Measurements from ENCODE around the gene STX4. TPM values are rescaled to one million over a fixed set of nuclear protein-coding genes. Genes with fewer than 3 reads are reported as not detected.

STX4 gene
- total and polyA plus RNA-seq, 4 experiments from 2014 or later = 21.2 to 111 (median 69.5) TPM

DNA sequence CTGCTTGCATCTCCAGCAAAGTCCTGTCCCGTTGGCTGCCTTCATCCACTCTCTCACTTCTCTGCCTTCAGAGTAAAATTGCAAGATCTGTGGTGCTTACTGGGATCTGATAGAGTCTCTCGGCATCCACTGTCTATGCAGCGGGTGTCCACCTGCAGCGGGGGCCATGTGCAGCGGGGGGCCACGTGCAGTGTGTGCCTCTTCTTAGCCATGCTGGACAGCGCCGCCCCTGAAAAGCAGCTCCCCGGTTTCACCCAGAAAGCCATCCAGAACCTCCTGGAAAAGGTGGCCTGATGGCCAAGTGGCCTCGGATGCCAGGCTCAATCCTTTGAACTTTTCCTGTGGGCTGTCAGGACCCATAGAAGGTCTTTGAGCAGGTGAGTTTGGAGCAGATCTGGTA lies 9.5 kb downstream of the STX4 start:
- H3K36me3 ChIP-seq (ENCODE audit: insufficient read depth, low read length) = peaks cover 26% of the 10 kb centered on the region
- peak overlapping the region in 1 of 8 donors; percentile 20 for H3K4me3 Mint-ChIP-seq
- no peaks in the 10 kb centered on the region for H3K27me3 Mint-ChIP-seq
- intact Hi-C loops (cut with micrococcal nuclease) = no loop called here
- peaks cover 0 to 2% (median under 1%) of the 10 kb centered on the region in 4 donors for H3K4me1 Mint-ChIP-seq
- peaks cover 19 to 20% of the 10 kb centered on the region in 2 donors for H3K36me3 Mint-ChIP-seq
- H3K9me3 ChIP-seq (ENCODE audit: control insufficient read depth in 1 of 2, low read length in 2 of 2) = no peaks in the 10 kb centered on the region
- peak overlapping the region in 1 of 7 donors; percentile 51 for H3K27ac Mint-ChIP-seq
- H3K27ac ChIP-seq (ENCODE audit: low read depth, low read length) = no peak overlapping the region
- ChIA-PET CTCF (ENCODE audit: partially characterized antibody) (no interaction called here), POLR2A (ENCODE audit: partially characterized antibody) (interaction anchor here (1.2 kb wide), 1 partner anchor 9 kb away, joined by 4 read pairs; the partner anchor contains the start of gene STX4)
- no peak overlapping the region for H3K4me3 ChIP-seq (ENCODE audit: low read length in 2 of 2)
- no peak for DNase-seq
- peaks cover 0 to 3% (median 0%) of the 10 kb centered on the region in 8 donors for H3K9me3 Mint-ChIP-seq
- H3K4me1 ChIP-seq (ENCODE audit: insufficient read depth, low read length) = no peaks in the 10 kb centered on the region
- H3K27me3 ChIP-seq (ENCODE audit: insufficient read depth, low read length) = no peaks in the 10 kb centered on the region

GRCh38 chr16:31043352-31043751 lies 10.0 kb downstream of the STX4 start:
- H3K9me3 ChIP-seq (ENCODE audit: control insufficient read depth in 1 of 2, low read length in 2 of 2) = no peaks in the 10 kb centered on the region
- intact Hi-C loops (cut with micrococcal nuclease) = no loop called here
- POLR2A ChIA-PET (ENCODE audit: partially characterized antibody) = no interaction called here
- H3K4me3 ChIP-seq (ENCODE audit: low read length in 2 of 2) = no peak overlapping the region
- Mint-ChIP-seq H3K4me3 (no peak overlapping the region), H3K9me3 (peaks cover 0 to 3% (median 0%) of the 10 kb centered on the region in 8 donors), H3K27me3 (no peaks in the 10 kb centered on the region), H3K4me1 (peaks cover 0 to 2% (median under 1%) of the 10 kb centered on the region in 4 donors), H3K27ac (no peak overlapping the region), H3K36me3 (peaks cover 19 to 20% of the 10 kb centered on the region in 2 donors)
- no peaks in the 10 kb centered on the region for H3K4me1 ChIP-seq (ENCODE audit: insufficient read depth, low read length)
- no peak overlapping the region for H3K27ac ChIP-seq (ENCODE audit: low read depth, low read length)
- DNase-seq = no peak
- no peaks in the 10 kb centered on the region for H3K27me3 ChIP-seq (ENCODE audit: insufficient read depth, low read length)
- CTCF ChIA-PET (ENCODE audit: partially characterized antibody) = no interaction called here
- H3K36me3 ChIP-seq (ENCODE audit: insufficient read depth, low read length) = peaks cover 21% of the 10 kb centered on the region

DNA sequence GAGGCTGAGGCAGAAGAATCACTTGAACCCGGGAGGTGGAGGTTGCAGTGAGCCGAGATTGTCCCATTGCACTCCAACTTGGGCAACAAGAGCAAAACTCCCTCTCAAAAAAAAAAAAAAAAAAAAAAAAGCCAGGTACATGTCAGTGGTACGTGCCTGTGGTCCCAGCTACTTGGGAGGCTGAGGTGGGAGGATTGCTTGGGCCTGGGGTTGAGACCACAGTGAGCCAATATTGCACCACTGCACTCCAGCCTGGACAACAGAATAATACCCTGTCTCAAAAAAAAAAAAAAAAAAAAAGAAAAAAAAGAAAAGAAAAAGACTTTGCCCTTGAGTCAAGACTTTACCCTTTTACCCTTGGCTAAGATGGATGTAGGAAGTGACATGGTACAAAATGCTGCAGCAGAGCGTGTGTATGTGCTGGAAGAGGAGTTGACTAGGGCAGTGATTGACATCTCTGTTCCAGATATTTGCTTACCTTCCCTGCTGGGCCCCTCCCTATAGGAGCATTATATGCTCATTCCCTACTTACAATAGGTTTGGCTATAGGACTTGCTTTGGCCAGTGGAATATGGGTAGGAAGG lies 10.6 kb downstream of the STX4 start:
- POLR2A ChIA-PET (ENCODE audit: partially characterized antibody) = no interaction called here
- Histone ChIP-seq H3K36me3 (ENCODE audit: insufficient read depth, low read length) (peaks cover 16% of the 10 kb centered on the region), H3K27ac (ENCODE audit: low read depth, low read length) (no peak overlapping the region), H3K9me3 (ENCODE audit: control insufficient read depth in 1 of 2, low read length in 2 of 2) (no peaks in the 10 kb centered on the region), H3K27me3 (ENCODE audit: insufficient read depth, low read length) (no peaks in the 10 kb centered on the region), H3K4me3 (ENCODE audit: low read length in 2 of 2) (no peak overlapping the region), H3K4me1 (ENCODE audit: insufficient read depth, low read length) (no peaks in the 10 kb centered on the region)
- Mint-ChIP-seq H3K27ac (no peak overlapping the region), H3K36me3 (peaks cover 12 to 13% of the 10 kb centered on the region in 2 donors), H3K4me1 (peaks cover 0 to 2% (median under 1%) of the 10 kb centered on the region in 4 donors), H3K27me3 (no peaks in the 10 kb centered on the region), H3K9me3 (peaks cover 0 to 3% (median 0%) of the 10 kb centered on the region in 8 donors), H3K4me3 (no peak overlapping the region)
- no peak for DNase-seq
- intact Hi-C loops (cut with micrococcal nuclease) = no loop called here
- CTCF ChIA-PET (ENCODE audit: partially characterized antibody) = no interaction called here

DNA sequence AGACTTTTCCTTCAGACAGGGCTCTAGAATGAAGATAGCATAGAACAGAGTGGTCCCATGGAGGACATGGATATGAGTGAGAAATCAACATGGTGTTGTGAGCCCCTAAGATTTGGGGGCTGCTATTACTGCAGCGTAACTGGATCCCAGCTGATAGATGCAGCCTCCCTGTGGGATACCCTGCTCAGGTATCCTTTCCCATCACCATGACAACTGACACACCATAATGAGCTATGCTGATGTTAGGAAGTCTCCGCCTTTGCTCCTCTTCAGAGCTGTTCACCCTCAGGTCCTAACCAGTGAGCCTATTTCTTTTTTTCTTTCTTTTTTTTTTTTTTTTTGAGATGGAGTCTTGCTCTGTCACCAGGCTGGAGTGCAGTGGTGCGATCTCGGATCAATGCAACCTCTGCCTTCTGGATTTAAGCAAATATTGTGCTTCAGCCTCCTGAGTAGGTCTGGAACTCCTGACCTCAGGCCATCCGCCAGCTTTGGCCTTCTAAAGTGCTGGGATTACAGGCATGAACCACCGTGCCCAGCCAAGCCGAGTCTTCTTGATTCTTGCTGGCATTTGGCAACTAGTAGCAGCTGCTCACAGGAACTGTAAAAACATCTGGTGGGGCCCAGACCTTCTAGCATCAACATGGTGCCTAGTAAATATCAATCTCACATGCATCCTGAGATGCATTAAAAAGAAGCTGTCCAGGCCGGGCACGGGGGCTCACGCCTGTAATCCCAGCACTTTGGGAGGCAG lies 17.1 kb downstream of the STX4 start:
- Histone ChIP-seq H3K27ac (ENCODE audit: low read depth, low read length) (no peak overlapping the region), H3K4me3 (ENCODE audit: low read length in 2 of 2) (no peak overlapping the region), H3K9me3 (ENCODE audit: control insufficient read depth in 1 of 2, low read length in 2 of 2) (no peaks in the 10 kb centered on the region), H3K4me1 (ENCODE audit: insufficient read depth, low read length) (no peaks in the 10 kb centered on the region), H3K36me3 (ENCODE audit: insufficient read depth, low read length) (no peaks in the 10 kb centered on the region), H3K27me3 (ENCODE audit: insufficient read depth, low read length) (no peaks in the 10 kb centered on the region)
- Mint-ChIP-seq H3K4me1 (peaks cover 0 to 3% (median 1%) of the 10 kb centered on the region in 4 donors), H3K27me3 (no peaks in the 10 kb centered on the region), H3K36me3 (no peaks in the 10 kb centered on the region), H3K4me3 (no peak overlapping the region), H3K27ac (no peak overlapping the region), H3K9me3 (peaks cover 0 to 3% (median 0%) of the 10 kb centered on the region in 8 donors)
- ChIA-PET CTCF (ENCODE audit: partially characterized antibody) (interaction anchor here (1.4 kb wide), 1 partner anchor 10 kb away, joined by 3 read pairs; no protein-coding TSS in a partner anchor), POLR2A (ENCODE audit: partially characterized antibody) (interaction anchor here (1.9 kb wide), 1 partner anchor 23 kb away, joined by 7 read pairs; the partner anchor contains the start of genes ZNF646 and ZNF668)
- intact Hi-C loops (cut with micrococcal nuclease) = no loop called here
- no peak for DNase-seq

DNA sequence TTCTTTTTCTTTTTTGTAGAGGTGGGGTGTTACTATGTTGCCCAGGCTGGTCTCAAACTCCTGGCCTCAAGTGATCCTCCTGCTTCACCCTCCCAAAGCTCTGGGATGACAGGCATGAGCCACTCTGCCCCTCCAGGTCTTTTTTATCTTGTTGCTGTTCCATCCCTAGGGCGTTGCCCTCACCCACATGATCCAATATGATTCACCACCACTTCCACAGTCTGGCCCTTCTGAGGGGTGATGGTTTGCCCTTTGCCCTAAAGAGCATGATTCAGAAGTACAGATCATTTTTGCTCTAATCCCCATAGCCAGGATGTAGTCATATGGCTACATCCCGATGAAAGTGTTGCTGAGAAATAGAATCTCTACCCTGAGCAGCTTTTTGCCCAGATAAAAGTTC lies 18.8 kb downstream of the STX4 start:
- H3K9me3 ChIP-seq (ENCODE audit: control insufficient read depth in 1 of 2, low read length in 2 of 2) = no peaks in the 10 kb centered on the region
- CTCF ChIA-PET (ENCODE audit: partially characterized antibody) = interaction anchor here (0.6 kb wide), 1 partner anchor 153 kb away, joined by 3 read pairs; no protein-coding TSS in a partner anchor

DNA sequence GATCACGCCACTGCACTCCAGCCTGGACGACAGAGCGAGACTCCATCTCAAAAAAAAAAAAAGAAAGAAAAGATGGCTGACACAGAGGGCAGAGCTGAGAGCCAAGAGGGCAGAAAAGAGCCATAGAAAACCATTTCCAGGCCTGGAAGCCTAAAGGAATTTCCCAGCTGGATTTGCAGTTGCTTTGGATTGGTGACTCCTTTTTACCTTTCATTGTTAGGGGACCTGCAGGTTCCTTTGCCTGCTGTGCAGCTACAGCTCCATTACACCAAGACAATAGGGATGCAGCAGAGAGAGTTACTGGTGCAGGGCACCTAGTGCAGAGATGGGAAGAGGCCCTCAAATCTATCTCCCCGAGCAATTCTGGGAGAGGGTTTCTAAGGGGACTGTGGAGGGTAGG lies 22.3 kb downstream of the STX4 start:
- peaks cover 0 to 7% (median 1%) of the 10 kb centered on the region in 4 donors for H3K4me1 Mint-ChIP-seq
- H3K36me3 Mint-ChIP-seq = peaks cover 3 to 9% of the 10 kb centered on the region in 2 donors
- DNase-seq = no peak
- CTCF ChIA-PET (ENCODE audit: partially characterized antibody) = no interaction called here
- Histone ChIP-seq H3K27me3 (ENCODE audit: insufficient read depth, low read length) (no peaks in the 10 kb centered on the region), H3K27ac (ENCODE audit: low read depth, low read length) (no peak overlapping the region), H3K4me3 (ENCODE audit: low read length in 2 of 2) (no peak overlapping the region), H3K9me3 (ENCODE audit: control insufficient read depth in 1 of 2, low read length in 2 of 2) (no peaks in the 10 kb centered on the region), H3K4me1 (ENCODE audit: insufficient read depth, low read length) (no peaks in the 10 kb centered on the region), H3K36me3 (ENCODE audit: insufficient read depth, low read length) (no peaks in the 10 kb centered on the region)
- intact Hi-C loops (cut with micrococcal nuclease) = no loop called here
- H3K9me3 Mint-ChIP-seq = no peaks in the 10 kb centered on the region
- H3K27me3 Mint-ChIP-seq = no peaks in the 10 kb centered on the region
- H3K27ac Mint-ChIP-seq = no peak overlapping the region
- no peak overlapping the region for H3K4me3 Mint-ChIP-seq
- POLR2A ChIA-PET (ENCODE audit: partially characterized antibody) = no interaction called here

More for the DNA sequence above, 18.8 kb downstream of the STX4 start:
- Histone ChIP-seq H3K27ac (ENCODE audit: low read depth, low read length) (no peak overlapping the region), H3K4me3 (ENCODE audit: low read length in 2 of 2) (no peak overlapping the region), H3K4me1 (ENCODE audit: insufficient read depth, low read length) (no peaks in the 10 kb centered on the region), H3K36me3 (ENCODE audit: insufficient read depth, low read length) (no peaks in the 10 kb centered on the region), H3K27me3 (ENCODE audit: insufficient read depth, low read length) (no peaks in the 10 kb centered on the region)
- Mint-ChIP-seq H3K4me3 (no peak overlapping the region), H3K4me1 (peaks cover 0 to 2% (median 0%) of the 10 kb centered on the region in 4 donors), H3K9me3 (no peaks in the 10 kb centered on the region), H3K36me3 (no peaks in the 10 kb centered on the region), H3K27me3 (no peaks in the 10 kb centered on the region), H3K27ac (no peak overlapping the region)
- DNase-seq = no peak
- intact Hi-C loops (cut with micrococcal nuclease) = no loop called here
- POLR2A ChIA-PET (ENCODE audit: partially characterized antibody) = no interaction called here

- no peaks in the 10 kb centered on the region for H3K27me3 ChIP-seq (ENCODE audit: insufficient read depth, low read length)
- intact Hi-C loops (cut with micrococcal nuclease) = no loop called here
- no peak overlapping the region for H3K27ac Mint-ChIP-seq
- DNase-seq = no peak
- no peaks in the 10 kb centered on the region for H3K9me3 ChIP-seq (ENCODE audit: control insufficient read depth in 1 of 2, low read length in 2 of 2)
- H3K4me3 ChIP-seq (ENCODE audit: low read length in 2 of 2) = no peak overlapping the region
- H3K27me3 Mint-ChIP-seq = no peaks in the 10 kb centered on the region
- peaks cover 18 to 47% (median 36%) of the 10 kb centered on the region in 4 donors for H3K4me1 Mint-ChIP-seq
- H3K36me3 Mint-ChIP-seq = peaks cover 12 to 18% of the 10 kb centered on the region in 2 donors
- H3K4me3 Mint-ChIP-seq = no peak overlapping the region
- no peaks in the 10 kb centered on the region for H3K36me3 ChIP-seq (ENCODE audit: insufficient read depth, low read length)
- ChIA-PET POLR2A (ENCODE audit: partially characterized antibody) (interaction anchor here (2.0 kb wide), 1 partner anchor 13 kb away, joined by 7 read pairs; the partner anchor contains the start of genes ZNF646 and ZNF668), CTCF (ENCODE audit: partially characterized antibody) (interaction anchor here (1.3 kb wide), 1 partner anchor 12 kb away, joined by 3 read pairs; no protein-coding TSS in a partner anchor)
- no peaks in the 10 kb centered on the region for H3K9me3 Mint-ChIP-seq
- H3K4me1 ChIP-seq (ENCODE audit: insufficient read depth, low read length) = peaks cover 46% of the 10 kb centered on the region
- H3K27ac ChIP-seq (ENCODE audit: low read depth, low read length) = no peak overlapping the region
Observed at GRCh38 chr16:31061126-31061812, 27.9 kb downstream of the STX4 start.

Data from CD4-positive, alpha-beta memory T cell (primary cell).